Measurements from ENCODE around the gene NPTXR. TPM values are rescaled to one million over a fixed set of nuclear protein-coding genes. Genes with fewer than 3 reads are reported as not detected.

The NPTXR gene
- total RNA-seq, 1 experiment from 2014 or later = 12.8 TPM

DNA sequence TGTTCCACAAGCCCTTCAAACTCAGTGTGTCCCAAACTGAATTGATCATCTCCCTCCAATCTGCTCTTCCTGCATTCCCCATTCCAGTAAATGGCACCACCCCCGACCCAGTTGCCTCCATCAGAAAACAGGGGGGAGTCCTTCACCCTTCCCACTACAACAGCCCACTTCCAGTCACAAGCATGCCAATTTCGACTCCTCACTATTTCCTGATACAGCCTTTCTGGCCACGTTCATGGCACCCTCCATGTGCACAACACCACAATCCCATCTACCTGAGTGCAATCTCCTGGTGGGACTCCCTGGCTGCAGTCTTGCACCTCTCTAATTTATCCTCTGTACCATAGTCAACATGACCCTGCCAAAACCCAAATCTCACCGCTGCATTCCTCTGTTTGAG, 48.3 kb downstream of the NPTXR start:
- RAD21 ChIA-PET (ENCODE audit: low non-redundant PET in 1 of 2, low total read pairs in 2 of 2, uncharacterized antibody in 2 of 2, unreplicated experiment in 2 of 2) = no interaction called here
- intact Hi-C loops (cut with micrococcal nuclease) = no loop called here
- no peak overlapping the region for H3K9ac ChIP-seq (ENCODE audit: low read length)
- H3K4me1 ChIP-seq (ENCODE audit: control insufficient read depth in 1 of 2, insufficient read depth in 2 of 2, low read length in 2 of 2) = peaks cover 0 to 15% of the 10 kb centered on the region in 2 experiments; a peak in 3 of 4 replicates
- H3K4me3 ChIP-seq (replicated peaks in 1 of 2; ENCODE audit: low read depth in 1 of 2, low read length in 2 of 2) = no peak overlapping the region
- ATAC-seq (no peak), DNase-seq (ENCODE audit: low read depth, low spot score) (no peak)
- no peaks in the 10 kb centered on the region for H3K9me2 ChIP-seq (ENCODE audit: insufficient read depth)
- POLR2A ChIA-PET = no interaction called here
- no peaks in the 10 kb centered on the region for H3K36me3 ChIP-seq (ENCODE audit: control insufficient read depth in 1 of 2, insufficient read depth in 2 of 2, low read length in 2 of 2)
- H3K9me3 ChIP-seq (ENCODE audit: control insufficient read depth in 1 of 2, insufficient read depth in 1 of 2, low read depth in 1 of 2, low read length in 2 of 2) = peaks cover 0 to 8% of the 10 kb centered on the region in 2 experiments; a peak in 1 of 4 replicates
- BruUV-seq (replicated peaks) = no TSS peak
- no peaks in the 10 kb centered on the region for H3K27me3 ChIP-seq (ENCODE audit: insufficient read depth, low read length)
- CTCF ChIA-PET = no interaction called here
- TF ChIP-seq TCF7L2 (IDR thresholded peaks at IDR 0.05; ENCODE audit: borderline replicate concordance, extremely low read depth, insufficient read depth, insufficient read length) (no peak), EZH2 (IDR thresholded peaks at IDR 0.05) (no peak), EZH2phosphoT487 (IDR thresholded peaks at IDR 0.05; ENCODE audit: borderline replicate concordance) (no peak), RAD21 (IDR thresholded peaks at IDR 0.05; ENCODE audit: low read depth) (no peak), ELF1 (IDR thresholded peaks at IDR 0.05; ENCODE audit: borderline replicate concordance, low read depth) (no peak)
- TF ChIP-seq, protein P1, sequence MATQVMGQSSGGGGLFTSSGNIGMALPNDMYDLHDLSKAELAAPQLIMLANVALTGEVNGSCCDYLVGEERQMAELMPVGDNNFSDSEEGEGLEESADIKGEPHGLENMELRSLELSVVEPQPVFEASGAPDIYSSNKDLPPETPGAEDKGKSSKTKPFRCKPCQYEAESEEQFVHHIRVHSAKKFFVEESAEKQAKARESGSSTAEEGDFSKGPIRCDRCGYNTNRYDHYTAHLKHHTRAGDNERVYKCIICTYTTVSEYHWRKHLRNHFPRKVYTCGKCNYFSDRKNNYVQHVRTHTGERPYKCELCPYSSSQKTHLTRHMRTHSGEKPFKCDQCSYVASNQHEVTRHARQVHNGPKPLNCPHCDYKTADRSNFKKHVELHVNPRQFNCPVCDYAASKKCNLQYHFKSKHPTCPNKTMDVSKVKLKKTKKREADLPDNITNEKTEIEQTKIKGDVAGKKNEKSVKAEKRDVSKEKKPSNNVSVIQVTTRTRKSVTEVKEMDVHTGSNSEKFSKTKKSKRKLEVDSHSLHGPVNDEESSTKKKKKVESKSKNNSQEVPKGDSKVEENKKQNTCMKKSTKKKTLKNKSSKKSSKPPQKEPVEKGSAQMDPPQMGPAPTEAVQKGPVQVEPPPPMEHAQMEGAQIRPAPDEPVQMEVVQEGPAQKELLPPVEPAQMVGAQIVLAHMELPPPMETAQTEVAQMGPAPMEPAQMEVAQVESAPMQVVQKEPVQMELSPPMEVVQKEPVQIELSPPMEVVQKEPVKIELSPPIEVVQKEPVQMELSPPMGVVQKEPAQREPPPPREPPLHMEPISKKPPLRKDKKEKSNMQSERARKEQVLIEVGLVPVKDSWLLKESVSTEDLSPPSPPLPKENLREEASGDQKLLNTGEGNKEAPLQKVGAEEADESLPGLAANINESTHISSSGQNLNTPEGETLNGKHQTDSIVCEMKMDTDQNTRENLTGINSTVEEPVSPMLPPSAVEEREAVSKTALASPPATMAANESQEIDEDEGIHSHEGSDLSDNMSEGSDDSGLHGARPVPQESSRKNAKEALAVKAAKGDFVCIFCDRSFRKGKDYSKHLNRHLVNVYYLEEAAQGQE (IDR thresholded peaks at IDR 0.05; ENCODE audit: low read depth) = no peak
- TF ChIP-seq, protein P2, sequence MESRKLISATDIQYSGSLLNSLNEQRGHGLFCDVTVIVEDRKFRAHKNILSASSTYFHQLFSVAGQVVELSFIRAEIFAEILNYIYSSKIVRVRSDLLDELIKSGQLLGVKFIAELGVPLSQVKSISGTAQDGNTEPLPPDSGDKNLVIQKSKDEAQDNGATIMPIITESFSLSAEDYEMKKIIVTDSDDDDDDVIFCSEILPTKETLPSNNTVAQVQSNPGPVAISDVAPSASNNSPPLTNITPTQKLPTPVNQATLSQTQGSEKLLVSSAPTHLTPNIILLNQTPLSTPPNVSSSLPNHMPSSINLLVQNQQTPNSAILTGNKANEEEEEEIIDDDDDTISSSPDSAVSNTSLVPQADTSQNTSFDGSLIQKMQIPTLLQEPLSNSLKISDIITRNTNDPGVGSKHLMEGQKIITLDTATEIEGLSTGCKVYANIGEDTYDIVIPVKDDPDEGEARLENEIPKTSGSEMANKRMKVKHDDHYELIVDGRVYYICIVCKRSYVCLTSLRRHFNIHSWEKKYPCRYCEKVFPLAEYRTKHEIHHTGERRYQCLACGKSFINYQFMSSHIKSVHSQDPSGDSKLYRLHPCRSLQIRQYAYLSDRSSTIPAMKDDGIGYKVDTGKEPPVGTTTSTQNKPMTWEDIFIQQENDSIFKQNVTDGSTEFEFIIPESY (IDR thresholded peaks at IDR 0.05; ENCODE audit: extremely low read depth, insufficient replicate concordance, low read length) = no peak
- TF ChIP-seq, protein P3, sequence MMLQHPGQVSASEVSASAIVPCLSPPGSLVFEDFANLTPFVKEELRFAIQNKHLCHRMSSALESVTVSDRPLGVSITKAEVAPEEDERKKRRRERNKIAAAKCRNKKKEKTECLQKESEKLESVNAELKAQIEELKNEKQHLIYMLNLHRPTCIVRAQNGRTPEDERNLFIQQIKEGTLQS (IDR thresholded peaks at IDR 0.05) = no peak
- no peaks in the 10 kb centered on the region; the same call in 1 of the 2 replicates for H3K79me2 ChIP-seq (ENCODE audit: insufficient read depth, low read length)
- H2AFZ ChIP-seq (ENCODE audit: low read depth, low read length, poor library complexity, severe bottlenecking) = no peak overlapping the region
- no peak overlapping the region for H3K27ac ChIP-seq (ENCODE audit: low read depth, low read length)
- H3K4me2 ChIP-seq (ENCODE audit: low read length) = no peak overlapping the region
- no peaks in the 10 kb centered on the region for H4K20me1 ChIP-seq (ENCODE audit: insufficient read depth)

All from HCT116 (cell line).